ENCODE results near the gene PARD6A. TPM values are rescaled to one million over a fixed set of nuclear protein-coding genes. Genes with fewer than 3 reads are reported as not detected.

The PARD6A gene
- total RNA-seq, 1 donor from 2014 or later, result 1.9 TPM

DNA sequence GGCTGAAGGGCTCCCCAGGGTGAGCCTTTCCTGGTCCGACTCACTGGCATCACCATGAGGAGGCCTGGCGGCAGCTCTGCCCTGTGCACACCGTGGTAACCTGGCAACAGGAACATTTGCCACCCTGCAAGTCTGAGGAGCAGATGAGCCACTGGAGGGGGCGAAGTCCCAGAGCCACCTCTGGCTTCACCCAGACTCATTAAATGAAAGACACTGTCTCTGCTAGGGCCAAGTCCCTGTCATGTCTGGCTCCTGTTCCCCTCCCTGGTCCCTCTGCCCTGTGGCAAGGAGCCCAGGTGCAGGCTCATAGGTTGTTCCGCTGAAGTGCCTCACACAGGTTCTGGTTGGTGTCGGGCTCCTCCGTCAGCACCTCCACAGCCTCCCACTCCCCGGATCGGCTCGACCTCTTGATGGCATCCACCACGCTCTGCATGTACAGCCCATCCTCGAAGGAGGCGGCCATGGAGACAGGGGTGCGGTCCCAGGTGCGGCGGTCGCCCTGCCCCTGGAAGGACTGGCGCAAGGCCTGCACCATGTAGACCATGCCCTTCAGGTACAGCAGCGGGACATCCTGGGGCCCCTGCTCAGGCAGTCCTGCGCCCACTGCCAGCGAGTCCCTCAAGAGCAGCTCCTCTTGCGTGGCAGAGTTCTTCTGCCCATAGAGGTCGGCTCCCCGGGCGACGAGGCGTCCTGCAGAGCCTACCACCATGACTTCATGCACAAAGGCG, 14.3 kb downstream of the PARD6A start:
- no peak for DNase-seq (ENCODE audit: low spot score in 2 of 2, unreplicated experiment in 2 of 2)
- Mint-ChIP-seq H3K36me3 (peaks cover 8% of the 10 kb centered on the region), H3K27me3 (ENCODE audit: low read depth) (no peaks in the 10 kb centered on the region), H3K27ac (no peak overlapping the region), H3K4me1 (peaks cover 6% of the 10 kb centered on the region), H3K4me3 (no peak overlapping the region), H3K9me3 (no peaks in the 10 kb centered on the region)
- TF ChIP-seq, protein P1, sequence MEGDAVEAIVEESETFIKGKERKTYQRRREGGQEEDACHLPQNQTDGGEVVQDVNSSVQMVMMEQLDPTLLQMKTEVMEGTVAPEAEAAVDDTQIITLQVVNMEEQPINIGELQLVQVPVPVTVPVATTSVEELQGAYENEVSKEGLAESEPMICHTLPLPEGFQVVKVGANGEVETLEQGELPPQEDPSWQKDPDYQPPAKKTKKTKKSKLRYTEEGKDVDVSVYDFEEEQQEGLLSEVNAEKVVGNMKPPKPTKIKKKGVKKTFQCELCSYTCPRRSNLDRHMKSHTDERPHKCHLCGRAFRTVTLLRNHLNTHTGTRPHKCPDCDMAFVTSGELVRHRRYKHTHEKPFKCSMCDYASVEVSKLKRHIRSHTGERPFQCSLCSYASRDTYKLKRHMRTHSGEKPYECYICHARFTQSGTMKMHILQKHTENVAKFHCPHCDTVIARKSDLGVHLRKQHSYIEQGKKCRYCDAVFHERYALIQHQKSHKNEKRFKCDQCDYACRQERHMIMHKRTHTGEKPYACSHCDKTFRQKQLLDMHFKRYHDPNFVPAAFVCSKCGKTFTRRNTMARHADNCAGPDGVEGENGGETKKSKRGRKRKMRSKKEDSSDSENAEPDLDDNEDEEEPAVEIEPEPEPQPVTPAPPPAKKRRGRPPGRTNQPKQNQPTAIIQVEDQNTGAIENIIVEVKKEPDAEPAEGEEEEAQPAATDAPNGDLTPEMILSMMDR (IDR thresholded peaks at IDR 0.05; ENCODE audit: unreplicated experiment), result no peak

DNA sequence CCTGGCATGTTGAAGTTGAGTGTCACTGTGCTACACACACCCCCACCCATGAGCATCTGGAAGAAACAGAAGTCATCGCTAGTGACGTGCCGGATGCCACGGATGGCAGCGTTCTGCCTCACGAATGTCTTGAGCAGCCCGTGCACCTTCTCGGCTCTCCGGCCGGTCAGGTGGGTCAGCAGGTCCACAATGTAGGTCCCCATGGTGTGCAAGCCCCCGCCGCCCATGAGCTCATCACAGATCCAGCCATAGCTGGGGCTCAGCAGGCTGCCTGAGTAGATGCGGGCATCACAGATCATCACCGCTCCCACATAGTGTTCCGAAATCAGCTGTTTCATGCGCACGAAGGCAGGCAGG, 14.8 kb downstream of the PARD6A start:
- no peaks in the 10 kb centered on the region for H3K9me3 Mint-ChIP-seq
- H3K27ac Mint-ChIP-seq, result no peak overlapping the region
- TF ChIP-seq, protein P1 (IDR thresholded peaks at IDR 0.05; ENCODE audit: unreplicated experiment), result no peak
- no peaks in the 10 kb centered on the region for H3K27me3 Mint-ChIP-seq (ENCODE audit: low read depth)
- H3K4me1 Mint-ChIP-seq, result peaks cover 6% of the 10 kb centered on the region
- no peak overlapping the region for H3K4me3 Mint-ChIP-seq
- no peak for DNase-seq (ENCODE audit: low spot score in 2 of 2, unreplicated experiment in 2 of 2)
- peaks cover 8% of the 10 kb centered on the region for H3K36me3 Mint-ChIP-seq

DNA sequence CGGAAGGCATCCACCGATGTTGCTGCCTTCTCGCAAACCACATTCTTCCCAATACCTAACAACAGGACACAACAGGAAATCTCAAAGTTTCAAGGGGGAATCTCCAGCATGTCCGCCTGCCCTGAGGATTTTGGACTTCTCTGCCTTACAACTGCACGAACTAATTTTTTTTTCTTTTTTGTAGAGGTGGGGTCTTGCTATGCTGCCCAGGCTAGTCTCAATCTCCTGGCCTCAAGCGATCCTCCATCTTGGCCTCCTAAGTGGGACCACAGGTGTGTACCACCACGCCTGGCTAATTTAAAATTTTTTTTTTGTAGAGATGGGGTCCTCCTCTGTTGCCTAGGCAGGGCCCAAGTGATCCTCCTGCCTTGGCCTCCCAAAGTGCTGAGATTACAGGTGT, 15.2 kb downstream of the PARD6A start:
- Mint-ChIP-seq H3K9me3 (no peaks in the 10 kb centered on the region), H3K4me1 (peaks cover 6% of the 10 kb centered on the region), H3K27ac (no peak overlapping the region), H3K36me3 (peaks cover 8% of the 10 kb centered on the region), H3K27me3 (ENCODE audit: low read depth) (no peaks in the 10 kb centered on the region), H3K4me3 (no peak overlapping the region)
- TF ChIP-seq, protein P1 (IDR thresholded peaks at IDR 0.05; ENCODE audit: unreplicated experiment), result no peak
- DNase-seq (ENCODE audit: low spot score in 2 of 2, unreplicated experiment in 2 of 2), result no peak

DNA sequence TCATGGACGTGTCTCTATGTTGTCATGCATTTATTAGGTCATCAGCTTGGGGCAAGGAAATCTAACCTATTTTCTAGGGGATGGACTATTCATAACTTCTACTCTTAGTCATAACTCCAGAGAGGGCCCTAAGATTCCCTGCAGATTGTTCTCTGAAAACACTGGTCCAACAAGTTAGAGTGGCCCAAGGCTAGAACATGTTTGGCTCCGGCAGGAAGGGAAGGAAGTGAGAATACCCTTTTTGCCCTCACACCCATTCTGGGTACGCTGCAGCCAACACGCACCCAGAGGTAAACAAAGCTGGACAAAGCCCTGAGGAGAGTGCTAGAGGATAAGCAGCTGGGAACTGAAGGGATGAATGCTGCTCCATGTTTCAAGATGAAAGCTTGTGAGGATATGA, 15.8 kb downstream of the PARD6A start:
- Mint-ChIP-seq H3K4me3 (no peak overlapping the region), H3K36me3 (peaks cover 8% of the 10 kb centered on the region), H3K9me3 (no peaks in the 10 kb centered on the region), H3K27ac (no peak overlapping the region), H3K4me1 (peaks cover 6% of the 10 kb centered on the region), H3K27me3 (ENCODE audit: low read depth) (no peaks in the 10 kb centered on the region)
- DNase-seq (ENCODE audit: low spot score in 2 of 2, unreplicated experiment in 2 of 2), result no peak
- TF ChIP-seq, protein P1 (IDR thresholded peaks at IDR 0.05; ENCODE audit: unreplicated experiment), result no peak

DNA sequence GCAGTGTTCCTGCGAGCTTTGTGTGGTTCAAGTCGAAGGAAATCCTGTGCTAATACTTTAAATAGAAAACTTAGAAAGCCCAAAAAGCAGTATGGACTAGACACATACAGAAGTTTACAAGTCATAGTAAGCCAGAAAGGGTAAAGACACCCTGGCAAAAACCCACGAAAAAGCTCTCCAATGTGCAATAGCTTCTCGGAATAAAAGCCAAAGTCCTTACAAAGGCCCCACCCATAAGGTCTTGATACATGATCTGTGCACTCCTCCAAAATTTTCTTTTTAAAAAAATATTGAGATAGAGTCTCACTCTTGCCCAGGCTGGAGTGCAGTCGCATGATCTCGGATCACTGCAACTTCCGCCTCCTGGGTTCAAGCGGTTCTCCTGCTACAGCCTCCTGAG, 16.2 kb downstream of the PARD6A start:
- Mint-ChIP-seq H3K4me1 (peaks cover 6% of the 10 kb centered on the region), H3K4me3 (no peak overlapping the region), H3K36me3 (peaks cover 8% of the 10 kb centered on the region), H3K9me3 (no peaks in the 10 kb centered on the region), H3K27ac (no peak overlapping the region), H3K27me3 (ENCODE audit: low read depth) (no peaks in the 10 kb centered on the region)
- DNase-seq (ENCODE audit: low spot score in 2 of 2, unreplicated experiment in 2 of 2), result no peak
- TF ChIP-seq, protein P1 (IDR thresholded peaks at IDR 0.05; ENCODE audit: unreplicated experiment), result no peak

All from mesothelial cell of epicardium (in vitro differentiated cells).